ENCODE data around the gene SLC17A8.

GRCh38 chr12:100401660-100402059 is 44.8 kb downstream of the SLC17A8 start:
- no peak for TF ChIP-seq CTCF (optimal IDR thresholded peaks at IDR 0.05 in 1 of 3, IDR thresholded peaks at IDR 0.05 in 1 of 3, conservative IDR thresholded peaks at IDR 0.05 in 1 of 3; ENCODE audit: extremely low read depth in 1 of 3, insufficient read depth in 2 of 3, low read length in 3 of 3)
- TF ChIP-seq EZH2 (IDR thresholded peaks at IDR 0.05; ENCODE audit: low read length) = no peak

All from keratinocyte (primary cell).